AG09319 (cell line): Measurements from ENCODE around the gene ZFAND2B.
"Not testable (repeated sequence)": the region's sequence is repeated elsewhere in the genome, so short reads cannot be mapped to it uniquely, and the experiment has no call there.

Experiments
- DNase-seq: peaks from one replicate; pipeline ENCODE4 v3.0.0-alpha.2; 2010; ENCODE audit warnings: low read depth; ENCODE audit errors: extremely low read depth
- CTCF ChIP-seq: IDR thresholded peaks from 2 replicates; pipeline ENCODE4 v1.5.1; 2011; ENCODE audit warnings: low read depth, mild to moderate bottlenecking, inconsistent platforms, low read length, moderate library complexity

Gene ZFAND2B

DNA sequence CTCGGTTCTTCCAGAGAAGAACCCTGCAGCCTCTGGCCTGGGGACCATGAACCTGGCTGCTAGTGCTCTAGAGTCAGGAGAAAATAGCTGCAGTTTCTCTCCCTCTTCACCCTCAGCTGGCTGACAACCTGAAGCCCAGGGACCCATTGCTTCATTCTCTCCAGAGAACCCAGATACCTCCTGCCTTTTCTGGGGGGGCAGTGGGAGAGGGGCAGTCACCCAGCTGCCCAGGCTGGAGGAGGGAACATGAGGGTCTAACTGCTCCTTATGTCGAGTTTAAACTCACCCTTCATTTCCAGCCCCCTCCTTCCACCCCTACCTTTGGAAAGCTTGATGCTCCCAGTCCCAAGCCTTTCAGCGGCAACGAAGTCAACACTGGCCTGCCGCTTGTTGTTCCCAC, 7.6 kb upstream of the ZFAND2B start:
- DNase-seq, result no peak
- TF ChIP-seq CTCF, result no peak

GRCh38 chr2:219199470-219200211, 6.9 kb upstream of the ZFAND2B start:
- DNase-seq, result no peak
- no peak for TF ChIP-seq CTCF

DNA sequence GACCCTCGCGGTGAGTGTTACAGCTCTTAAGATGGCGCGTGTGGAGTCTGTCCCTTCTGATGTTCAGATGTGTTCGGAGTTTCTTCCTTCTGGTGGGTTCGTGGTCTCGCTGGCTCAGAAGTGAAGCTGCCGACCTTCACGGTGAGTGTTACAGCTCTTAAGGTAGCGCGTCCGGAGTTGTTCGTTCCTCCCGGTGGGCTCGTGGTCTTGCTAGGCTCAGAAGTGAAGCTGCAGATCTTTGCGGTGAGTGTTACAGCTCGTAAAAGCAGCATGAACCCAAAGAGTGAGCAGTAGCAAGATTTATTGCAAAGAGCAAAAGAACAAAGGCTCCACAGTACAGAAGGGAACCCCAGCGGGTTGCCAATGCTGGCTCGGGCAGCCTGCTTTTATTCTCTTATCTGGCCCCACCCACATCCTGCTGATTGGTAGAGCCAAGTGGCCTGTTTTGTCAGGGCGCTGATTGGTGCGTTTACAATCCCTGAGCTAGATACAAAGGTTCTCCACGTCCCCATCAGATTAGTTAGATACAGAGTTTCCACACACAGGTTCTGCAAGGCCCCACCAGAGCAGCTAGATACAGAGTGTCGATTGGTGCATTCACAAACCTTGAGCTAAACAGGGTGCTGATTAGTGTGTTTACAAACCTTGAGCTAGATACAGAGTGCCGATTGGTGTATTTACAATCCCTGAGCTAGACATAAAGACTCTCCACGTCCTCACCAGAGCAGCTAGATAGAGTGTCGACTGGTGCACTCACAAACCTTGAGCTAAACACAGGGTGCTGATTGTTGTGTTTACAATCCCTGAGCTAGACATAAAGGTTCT, 5.9 kb upstream of the ZFAND2B start:
- not testable (repeated sequence) for DNase-seq

DNA sequence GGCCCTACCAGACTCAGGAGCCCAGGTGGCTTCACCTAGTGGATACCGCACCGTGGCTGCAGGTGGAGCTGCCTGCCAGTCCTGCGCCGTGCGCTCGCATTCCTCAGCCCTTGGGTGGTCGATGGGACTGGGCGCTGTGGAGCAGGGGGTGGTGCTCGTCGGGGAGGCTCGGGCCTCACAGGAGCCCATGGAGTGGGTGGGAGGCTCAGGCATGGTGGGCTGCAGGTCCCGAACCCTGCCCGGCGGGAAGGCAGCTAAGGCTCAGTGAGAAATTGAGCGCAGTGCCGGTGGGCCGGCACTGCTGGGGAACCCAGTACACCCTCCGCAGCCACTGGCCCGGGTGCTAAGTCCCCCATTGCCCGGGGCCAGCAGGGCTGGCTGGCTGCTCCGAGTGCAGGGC, 5.3 kb upstream of the ZFAND2B start:
- DNase-seq, result not testable (repeated sequence)

DNA sequence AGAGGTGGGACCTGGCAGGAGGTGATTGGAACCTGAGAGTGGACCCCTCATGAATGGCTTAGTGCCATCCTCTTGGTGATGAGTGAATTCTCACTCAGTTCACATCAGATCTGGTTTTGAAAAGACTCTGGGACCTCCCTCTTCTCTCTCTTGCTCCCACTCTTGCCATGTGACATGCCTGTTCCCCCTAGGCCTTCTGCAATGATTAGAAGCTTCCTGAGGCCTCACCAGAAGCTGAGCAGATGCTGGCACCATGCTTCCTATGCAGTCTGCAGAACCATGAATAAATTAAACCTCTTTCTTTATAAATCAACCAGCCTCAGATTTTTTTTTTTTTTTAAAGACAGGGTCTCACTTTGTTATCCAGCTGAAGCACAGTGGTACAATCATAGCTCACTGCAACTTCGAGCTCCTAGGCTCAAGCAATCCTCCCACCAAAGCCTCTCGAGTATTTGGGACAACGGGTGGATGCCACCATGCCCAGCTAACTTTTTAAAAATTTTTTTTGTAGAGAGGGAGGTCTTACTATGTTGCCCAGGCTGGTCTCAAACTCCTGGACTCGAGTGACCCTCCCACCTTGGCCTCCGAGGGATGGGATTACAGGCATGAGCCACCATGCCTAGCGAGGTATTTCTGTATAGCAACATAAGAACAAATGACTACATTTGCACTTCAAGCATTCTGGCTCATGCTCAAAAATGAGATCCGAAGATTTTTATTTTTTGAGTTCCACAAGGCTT, 2.0 kb upstream of the ZFAND2B start:
- no peak for TF ChIP-seq CTCF

DNA sequence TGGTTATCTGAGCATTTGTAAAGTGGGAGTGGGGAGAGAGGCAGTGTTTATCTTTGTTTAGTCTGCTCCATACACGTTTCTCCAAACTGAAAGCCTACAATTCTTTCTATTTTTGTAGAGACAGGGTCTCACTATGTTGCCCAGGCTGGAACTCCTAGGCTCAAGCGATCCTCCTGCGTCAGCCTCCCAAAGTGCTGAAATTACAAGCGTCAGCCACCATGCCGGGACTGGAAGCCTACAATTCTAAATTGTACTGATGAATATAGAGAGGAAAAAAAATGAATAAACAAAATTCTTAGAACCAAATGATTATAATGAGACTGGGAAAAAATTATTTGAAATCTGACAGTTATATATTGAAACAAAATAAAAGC, 1.4 kb upstream of the ZFAND2B start:
- no peak for TF ChIP-seq CTCF
- no peak for DNase-seq

More for the DNA sequence above, 2.0 kb upstream of the ZFAND2B start:
- DNase-seq, result no peak

DNA sequence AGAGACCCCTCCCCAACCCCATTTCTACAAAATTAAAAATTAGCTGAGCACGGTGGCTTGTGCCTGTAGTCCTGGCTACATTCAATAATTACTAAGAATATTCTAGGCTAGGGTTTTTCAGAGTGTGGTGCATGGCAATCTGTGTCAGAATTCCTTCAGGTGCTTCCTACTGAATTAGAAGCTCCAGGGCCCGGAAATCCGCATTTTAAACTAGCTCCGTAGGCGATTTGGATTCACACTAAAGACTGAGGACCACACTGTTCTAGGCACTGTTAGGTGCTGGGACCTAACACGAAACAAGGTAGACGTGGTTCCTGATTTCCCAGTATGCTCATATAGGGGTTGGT, 628 bp upstream of the ZFAND2B start:
- no peak for TF ChIP-seq CTCF
- DNase-seq, result no peak
